A549 (cell line): ENCODE data around the gene PFDN5.

Experiments used
- BCL3 ChIP-seq: fragments of >200 bp; sonication (Bioruptor Twin); formaldehyde crosslinking; IDR thresholded peaks from 3 replicates; pipeline ENCODE4 v1.6.1; 2016
- BHLHE40 ChIP-seq: IDR thresholded peaks from 2 replicates; pipeline ENCODE4 v1.6.1; 2012; ENCODE audit warnings: low read depth, low read length, inconsistent platforms
- CEBPB ChIP-seq, 2 experiments: fragments of >200 bp in 1 of 2; sonication (Bioruptor Twin) in 1 of 2; formaldehyde crosslinking in 1 of 2; IDR thresholded peaks; 2 replicates each; pipeline ENCODE4 v1.6.1; 2012 to 2016
- CTCF ChIP-seq: fragments of >200 bp; sonication (Bioruptor Twin); formaldehyde crosslinking; IDR thresholded peaks from 3 replicates; pipeline ENCODE4 v1.5.1; 2016
- EHMT2 ChIP-seq: fragments of 200-600 bp; sonication (generic); IDR thresholded peaks from 2 replicates; pipeline ENCODE4 v1.6.1; 2016; ENCODE audit warnings: antibody characterized with exemption, low read depth, mild to moderate bottlenecking, moderate library complexity
- JUNB ChIP-seq: fragments of >200 bp; sonication (Bioruptor Twin); formaldehyde crosslinking; IDR thresholded peaks from 2 replicates; pipeline ENCODE4 v1.6.1; 2016
- MAFK ChIP-seq: fragments of 450-650 bp; IDR thresholded peaks from 2 replicates; pipeline ENCODE4 v1.6.1; 2014; ENCODE audit not compliant: partially characterized antibody
- POLR2AphosphoS2 ChIP-seq: conservative IDR thresholded peaks from 2 replicates; pipeline ENCODE4 v1.6.1; 2012; ENCODE audit warnings: low read length, improper control_type of control experiment, inconsistent platforms
- RCOR1 ChIP-seq: fragments of 150-350 bp; IDR thresholded peaks from 2 replicates; pipeline ENCODE4 v1.6.1; 2014; ENCODE audit warnings: antibody characterized with exemption, low read length, low read depth
- REST ChIP-seq: fragments of 200-600 bp; sonication (generic); IDR thresholded peaks from 2 replicates; pipeline ENCODE4 v1.6.1; 2016; ENCODE audit warnings: antibody characterized with exemption, mild to moderate bottlenecking, moderate library complexity
- RNF2 ChIP-seq: fragments of 200-600 bp; sonication (generic); IDR thresholded peaks from 2 replicates; pipeline ENCODE4 v1.6.1; 2016; ENCODE audit warnings: low read depth, mild to moderate bottlenecking, antibody characterized with exemption, moderate library complexity, borderline replicate concordance
- SMC3 ChIP-seq: fragments of >200 bp; sonication (Bioruptor Twin); formaldehyde crosslinking; IDR thresholded peaks from 3 replicates; pipeline ENCODE4 v1.6.1; 2018; ENCODE audit warnings: inconsistent platforms

- peak; percentile 89 for TF ChIP-seq MAFK
- no peak for TF ChIP-seq BCL3
- no peak for TF ChIP-seq CTCF
- no peak for TF ChIP-seq BHLHE40
- TF ChIP-seq CEBPB (IDR thresholded peaks at IDR 0.05), result no peak
- TF ChIP-seq RNF2, result no peak
- TF ChIP-seq RCOR1, result no peak
- TF ChIP-seq POLR2AphosphoS2, result no peak
- TF ChIP-seq JUNB, result no peak
- no peak for TF ChIP-seq SMC3
- TF ChIP-seq EHMT2, result no peak
- no peak for TF ChIP-seq REST
Measured at GRCh38 chr12:53265783-53266182, 29.6 kb upstream of the PFDN5 start.
